PC-3 (cell line): ENCODE data around the gene SCARB1.

Experiments used
- CTCF ChIP-seq: fragments of 300-600 bp; sonication (generic); conservative IDR thresholded peaks from 2 replicates; pipeline ENCODE4 v1.5.1; 2017; ENCODE audit warnings: antibody characterized with exemption, low read depth, mild to moderate bottlenecking, low read length
- EZH2 ChIP-seq: fragments of 300-600 bp; sonication (generic); IDR thresholded peaks from one replicate; pipeline ENCODE4 v1.6.1; 2017; ENCODE audit warnings: antibody characterized with exemption, mild to moderate bottlenecking, low read length; ENCODE audit not compliant: unreplicated experiment

DNA sequence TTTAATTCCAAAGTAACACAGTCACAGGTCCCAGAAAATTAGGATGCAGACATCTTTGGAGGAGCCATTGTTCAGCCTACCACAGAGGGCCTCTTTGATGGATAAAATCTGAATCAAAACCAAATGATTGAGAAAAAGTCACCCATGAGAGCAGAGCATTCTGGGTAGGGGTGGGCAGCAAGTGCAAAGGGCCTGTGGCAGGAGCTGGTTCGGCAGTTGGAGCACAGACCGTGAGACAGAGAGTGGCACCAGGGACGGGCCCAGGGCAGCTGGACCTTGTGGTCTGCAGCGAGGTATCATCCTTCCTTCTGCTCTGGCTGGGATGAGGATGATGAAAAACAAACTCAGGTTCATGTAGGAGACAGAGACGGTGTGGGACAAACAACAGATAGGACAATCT is 32.8 kb upstream of the SCARB1 start:
- no peak for TF ChIP-seq CTCF
- TF ChIP-seq EZH2 = no peak
